Activated CD4-positive, alpha-beta memory T cell treated with anti-CD3 and anti-CD28 coated beads, Interleukin-2, amount 10 ng/mL, durations not matched to agents 7 days and 5 days (primary cell): ENCODE measurements around the gene KRTAP12-2. TPM values are rescaled to one million over a fixed set of nuclear protein-coding genes. Genes with fewer than 3 reads are reported as not detected.
"Not testable (repeated sequence)": the region's sequence is repeated elsewhere in the genome, so short reads cannot be mapped to it uniquely, and the experiment has no call there.

Experiments used
- CTCF ChIA-PET: fragments of 350-600 bp; sonication (Branson Sonifier 250); formaldehyde crosslinking; loops from one replicate; lab custom pipeline; 2021; ENCODE audit warnings: antibody characterized with exemption, inconsistent platforms; lab: Charles Lee
- POLR2A ChIA-PET: fragments of 350-600 bp; sonication (Branson Sonifier 250); formaldehyde crosslinking; loops from one replicate; lab custom pipeline; 2021; ENCODE audit warnings: antibody characterized with exemption; lab: Charles Lee
- DNase-seq: peaks from one replicate; pipeline ENCODE4 v3.0.0-alpha.2; 2020
- H3K27ac Mint-ChIP-seq: one replicate; pipeline ENCODE4 v1.8.0; 2021; ENCODE audit warnings: mild to moderate bottlenecking, mixed read lengths
- H3K27me3 Mint-ChIP-seq: one replicate; pipeline ENCODE4 v1.8.0; 2021; ENCODE audit warnings: mixed read lengths
- H3K36me3 Mint-ChIP-seq: one replicate; pipeline ENCODE4 v1.8.0; 2021; ENCODE audit warnings: low read depth, mixed read lengths
- H3K4me1 Mint-ChIP-seq: one replicate; pipeline ENCODE4 v1.8.0; 2021; ENCODE audit warnings: mixed read lengths
- H3K4me3 Mint-ChIP-seq: one replicate; pipeline ENCODE4 v1.8.0; 2021; ENCODE audit warnings: mild to moderate bottlenecking, mixed read lengths
- H3K9me3 Mint-ChIP-seq: one replicate; pipeline ENCODE4 v1.8.0; 2021; ENCODE audit warnings: mixed read lengths
- total RNA-seq, 2 experiments: library from RNA; stranded (reverse); gene quantifications; one replicate each; pipeline ENCODE4 v1.2.3, GENCODE V29; 2021

KRTAP12-2 gene
- total RNA-seq, 2 experiments from 2014 or later, result not detected

DNA sequence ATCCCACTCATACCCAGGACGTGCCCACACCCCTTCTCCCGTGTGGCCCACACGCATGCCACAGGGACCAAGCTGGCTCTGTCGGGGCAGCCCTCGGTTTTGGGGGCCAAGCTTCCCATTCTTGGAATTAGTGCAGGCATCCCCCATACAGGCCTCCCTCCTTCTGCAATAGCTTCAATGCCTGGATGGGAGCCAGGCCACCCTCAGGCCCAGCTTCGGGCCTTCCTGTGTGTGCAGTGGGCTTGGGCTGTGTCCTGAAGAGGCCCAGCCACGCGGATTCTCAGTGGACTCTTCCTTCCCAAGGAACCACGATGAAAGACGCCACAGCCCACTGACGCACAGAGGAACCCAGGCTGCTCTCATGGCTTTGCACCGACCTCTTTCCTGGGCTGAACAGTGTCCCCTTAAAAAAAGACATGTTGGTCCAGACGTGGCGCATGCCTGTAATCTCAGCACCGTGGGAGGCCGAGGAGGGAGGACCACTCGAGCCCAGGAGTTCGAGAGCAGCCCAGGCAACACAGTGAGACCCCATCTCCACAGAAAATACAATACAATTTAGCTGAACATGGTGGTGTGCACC, 17.1 kb downstream of the KRTAP12-2 start:
- DNase-seq, result no peak
- Mint-ChIP-seq H3K27me3 (peaks cover 1% of the 10 kb centered on the region), H3K4me3 (no peak overlapping the region), H3K9me3 (peaks cover 14% of the 10 kb centered on the region), H3K4me1 (peaks cover 12% of the 10 kb centered on the region), H3K36me3 (peaks cover 17% of the 10 kb centered on the region), H3K27ac (no peak overlapping the region)
- ChIA-PET CTCF (no interaction called here), POLR2A (no interaction called here)

- Mint-ChIP-seq H3K27me3 (peaks cover 4% of the 10 kb centered on the region), H3K4me1 (peaks cover 3% of the 10 kb centered on the region), H3K36me3 (peaks cover 19% of the 10 kb centered on the region), H3K4me3 (no peak overlapping the region), H3K27ac (no peak overlapping the region), H3K9me3 (peaks cover 18% of the 10 kb centered on the region)
- ChIA-PET POLR2A (no interaction called here), CTCF (no interaction called here)
- DNase-seq, result no peak
Observed at GRCh38 chr21:44648557-44649311, 18.0 kb downstream of the KRTAP12-2 start.

- no peak for DNase-seq
- H3K27ac Mint-ChIP-seq, result no peak overlapping the region
- peaks cover 7% of the 10 kb centered on the region for H3K27me3 Mint-ChIP-seq
- peaks cover 27% of the 10 kb centered on the region for H3K9me3 Mint-ChIP-seq
- no peak overlapping the region for H3K4me3 Mint-ChIP-seq
- peaks cover 16% of the 10 kb centered on the region for H3K36me3 Mint-ChIP-seq
- H3K4me1 Mint-ChIP-seq, result no peaks in the 10 kb centered on the region
- ChIA-PET POLR2A (no interaction called here), CTCF (no interaction called here)
Observed at GRCh38 chr21:44647222-44647552, 19.5 kb downstream of the KRTAP12-2 start.

DNA sequence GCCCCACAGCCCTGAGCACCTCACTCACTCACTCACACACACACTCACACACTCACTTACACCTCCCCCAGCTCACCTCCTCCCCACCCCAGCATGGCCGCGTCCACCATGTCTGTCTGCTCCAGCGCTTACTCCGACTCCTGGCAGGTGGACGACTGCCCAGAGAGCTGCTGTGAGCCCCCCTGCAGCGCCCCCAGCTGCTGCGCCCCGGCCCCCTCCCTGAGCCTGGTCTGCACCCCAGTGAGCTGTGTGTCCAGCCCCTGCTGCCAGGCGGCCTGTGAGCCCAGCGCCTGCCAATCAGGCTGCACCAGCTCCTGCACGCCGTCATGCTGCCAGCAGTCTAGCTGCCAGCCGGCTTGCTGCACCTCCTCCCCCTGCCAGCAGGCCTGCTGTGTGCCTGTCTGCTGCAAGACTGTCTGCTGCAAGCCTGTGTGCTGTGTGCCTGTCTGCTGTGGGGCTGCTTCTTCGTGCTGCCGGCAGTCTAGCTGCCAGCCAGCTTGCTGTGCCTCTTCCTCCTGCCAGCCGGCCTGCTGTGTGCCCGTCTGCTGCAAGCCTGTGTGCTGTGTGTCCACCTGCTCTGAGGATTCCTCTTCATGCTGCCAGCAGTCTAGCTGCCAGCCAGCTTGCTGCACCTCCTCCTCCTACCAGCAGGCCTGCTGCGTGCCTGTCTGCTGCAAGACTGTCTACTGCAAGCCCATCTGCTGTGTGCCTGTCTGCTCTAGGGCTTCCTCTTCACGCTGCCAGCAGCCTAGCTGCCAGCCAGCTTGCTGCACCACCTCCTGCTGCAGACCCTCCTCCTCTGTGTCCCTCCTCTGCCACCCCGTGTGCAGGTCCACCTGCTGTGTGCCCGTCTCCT, 20.1 kb downstream of the KRTAP12-2 start, which contains the start of gene KRTAP10-11:
Gene KRTAP10-11, plus strand, starts transcription at position 49 of the 856 bp plus-strand sequence. Its CDS starts 45 bp downstream, at position 94.
- H3K27me3 Mint-ChIP-seq, DNase-seq, H3K4me1 Mint-ChIP-seq, H3K4me3 Mint-ChIP-seq, H3K27ac Mint-ChIP-seq: not testable (repeated sequence)
- ChIA-PET POLR2A (interaction anchor here (1.5 kb wide), 1 partner anchor 11 kb away, joined by 3 read pairs; the partner anchor contains the start of gene KRTAP12-3), CTCF (interaction anchor here (1.1 kb wide), 1 partner anchor 136 kb away, joined by 4 read pairs; no protein-coding TSS in a partner anchor)
- Mint-ChIP-seq H3K9me3 (peaks cover 27% of the 10 kb centered on the region), H3K36me3 (peaks cover 16% of the 10 kb centered on the region)

- Mint-ChIP-seq H3K36me3 (peaks cover 20% of the 10 kb centered on the region), H3K27me3 (peaks cover 10% of the 10 kb centered on the region), H3K27ac (no peak overlapping the region), H3K4me3 (no peak overlapping the region), H3K9me3 (peaks cover 42% of the 10 kb centered on the region), H3K4me1 (no peaks in the 10 kb centered on the region)
- POLR2A ChIA-PET, result interaction anchor here (1.5 kb wide), 1 partner anchor 12 kb away, joined by 3 read pairs; the partner anchor contains the start of gene KRTAP12-3
- CTCF ChIA-PET, result interaction anchor here (1.0 kb wide), 1 partner anchor 10 kb away, joined by 3 read pairs; the partner anchor contains the start of gene KRTAP12-4
- no peak for DNase-seq
Observed at GRCh38 chr21:44644878-44645277, 21.8 kb downstream of the KRTAP12-2 start.

GRCh38 chr21:44643741-44644310, 22.9 kb downstream of the KRTAP12-2 start:
- CTCF ChIA-PET, result no interaction called here
- POLR2A ChIA-PET, result no interaction called here
- Mint-ChIP-seq H3K27me3 (peaks cover 10% of the 10 kb centered on the region), H3K27ac (no peak overlapping the region), H3K9me3 (peaks cover 42% of the 10 kb centered on the region), H3K36me3 (peaks cover 20% of the 10 kb centered on the region), H3K4me1 (no peaks in the 10 kb centered on the region), H3K4me3 (no peak overlapping the region)
- DNase-seq, result no peak

GRCh38 chr21:44640761-44641160, 26.0 kb downstream of the KRTAP12-2 start:
- POLR2A ChIA-PET, result no interaction called here
- peaks cover 20% of the 10 kb centered on the region for H3K36me3 Mint-ChIP-seq
- CTCF ChIA-PET, result no interaction called here
- no peak overlapping the region for H3K27ac Mint-ChIP-seq
- H3K4me1 Mint-ChIP-seq, result no peaks in the 10 kb centered on the region
- H3K9me3 Mint-ChIP-seq, result peaks cover 39% of the 10 kb centered on the region
- DNase-seq, result no peak
- peaks cover 11% of the 10 kb centered on the region for H3K27me3 Mint-ChIP-seq
- no peak overlapping the region for H3K4me3 Mint-ChIP-seq

- CTCF ChIA-PET, result no interaction called here
- no peak for DNase-seq
- Mint-ChIP-seq H3K4me1 (no peaks in the 10 kb centered on the region), H3K27me3 (peaks cover 14% of the 10 kb centered on the region), H3K9me3 (peaks cover 35% of the 10 kb centered on the region), H3K36me3 (peaks cover 12% of the 10 kb centered on the region), H3K27ac (peak overlapping the region; percentile 24), H3K4me3 (no peak overlapping the region)
- POLR2A ChIA-PET, result no interaction called here
Observed at GRCh38 chr21:44639331-44639655, 27.4 kb downstream of the KRTAP12-2 start.

GRCh38 chr21:44638506-44639330, 28.0 kb downstream of the KRTAP12-2 start:
- H3K4me3 Mint-ChIP-seq, DNase-seq, POLR2A ChIA-PET, H3K36me3 Mint-ChIP-seq, H3K4me1 Mint-ChIP-seq, CTCF ChIA-PET: not testable (repeated sequence)
- peaks cover 14% of the 10 kb centered on the region for H3K27me3 Mint-ChIP-seq
- peak overlapping the region; percentile 24 for H3K27ac Mint-ChIP-seq
- peaks cover 32% of the 10 kb centered on the region for H3K9me3 Mint-ChIP-seq

- POLR2A ChIA-PET, H3K4me1 Mint-ChIP-seq, H3K27ac Mint-ChIP-seq, CTCF ChIA-PET, DNase-seq, H3K36me3 Mint-ChIP-seq, H3K4me3 Mint-ChIP-seq: not testable (repeated sequence)
- Mint-ChIP-seq H3K9me3 (peaks cover 25% of the 10 kb centered on the region), H3K27me3 (peaks cover 15% of the 10 kb centered on the region)
Observed at GRCh38 chr21:44637851-44638348, 28.8 kb downstream of the KRTAP12-2 start.

DNA sequence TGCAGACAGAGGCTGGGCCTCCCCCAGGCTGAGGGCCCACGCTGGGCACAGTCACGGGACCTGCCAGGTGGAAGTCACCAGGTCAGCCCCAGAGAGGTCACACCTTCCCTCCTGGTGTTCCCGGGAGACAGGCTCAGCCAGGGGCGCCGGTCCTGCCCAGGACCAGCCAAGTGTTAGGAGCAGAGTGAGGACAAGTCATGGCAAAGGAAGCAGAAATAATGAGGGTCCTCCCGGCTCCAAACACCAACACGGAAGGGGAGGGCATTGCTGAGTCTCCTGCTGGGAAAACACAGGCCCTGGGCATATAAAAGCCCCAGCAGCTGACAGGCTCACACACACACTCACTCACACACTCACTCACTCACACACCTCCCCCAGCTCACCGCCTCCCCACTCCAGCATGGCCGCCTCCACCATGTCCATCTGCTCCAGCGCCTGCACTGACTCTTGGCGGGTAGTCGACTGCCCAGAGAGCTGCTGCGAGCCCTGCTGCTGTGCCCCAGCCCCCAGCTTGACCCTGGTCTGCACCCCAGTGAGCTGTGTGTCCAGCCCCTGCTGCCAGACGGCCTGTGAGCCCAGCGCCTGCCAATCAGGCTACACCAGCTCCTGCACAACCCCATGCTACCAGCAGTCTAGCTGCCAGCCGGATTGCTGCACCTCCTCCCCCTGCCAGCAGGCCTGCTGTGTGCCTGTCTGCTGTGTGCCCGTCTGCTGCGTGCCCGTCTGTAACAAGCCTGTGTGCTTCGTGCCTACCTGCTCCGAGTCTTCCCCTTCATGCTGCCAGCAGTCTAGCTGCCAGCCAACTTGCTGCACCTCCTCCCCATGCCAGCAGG, 29.5 kb downstream of the KRTAP12-2 start, which contains the start of gene KRTAP10-10:
Gene KRTAP10-10, plus strand, starts transcription at position 339 of the 833 bp plus-strand sequence. Its CDS starts 62 bp downstream, at position 401.
- Mint-ChIP-seq H3K27ac (no peak within 1 kb of the TSS), H3K4me3 (no peak within 1 kb of the TSS), H3K27me3 (peaks cover 17% of the 10 kb centered on the region), H3K36me3 (peaks cover 5% of the 10 kb centered on the region), H3K4me1 (no peaks in the 10 kb centered on the region), H3K9me3 (peaks cover 24% of the 10 kb centered on the region)
- no peak for DNase-seq
- POLR2A ChIA-PET, result no interaction called here
- CTCF ChIA-PET, result no interaction called here
